ACC112 (cell line): ENCODE data around the gene SLC6A3.
"Not testable (repeated sequence)": the region's sequence is repeated elsewhere in the genome, so short reads cannot be mapped to it uniquely, and the experiment has no call there.

ENCODE experiments used
- H2AFZ ChIP-seq: fragments of 200-600 bp; sonication (generic); one replicate; pipeline ENCODE4 v1.6.0; 2017; ENCODE audit warnings: antibody characterized with exemption, low read length; ENCODE audit not compliant: unreplicated experiment
- H3K27ac ChIP-seq: fragments of 200-600 bp; sonication (generic); 2 replicates; pipeline ENCODE4 v1.5.1; 2014; ENCODE audit warnings: low read depth, mild to moderate bottlenecking, antibody characterized with exemption, low read length, moderate library complexity
- H3K27me3 ChIP-seq: fragments of 200-600 bp; sonication (generic); 2 replicates; pipeline ENCODE4 v1.6.1; 2014; ENCODE audit warnings: mild to moderate bottlenecking, antibody characterized with exemption, low read length, moderate library complexity, mixed read lengths; ENCODE audit not compliant: insufficient read depth
- H3K36me3 ChIP-seq: fragments of 200-600 bp; sonication (generic); 2 replicates; pipeline ENCODE4 v1.6.1; 2016; ENCODE audit warnings: mild to moderate bottlenecking, antibody characterized with exemption, low read length, moderate library complexity, mixed read lengths; ENCODE audit not compliant: insufficient read depth
- H3K4me1 ChIP-seq: fragments of 200-600 bp; sonication (generic); one replicate; pipeline ENCODE4 v1.6.1; 2016; ENCODE audit warnings: low read length, mixed read lengths; ENCODE audit not compliant: insufficient read depth, unreplicated experiment, control insufficient read depth
- H3K4me3 ChIP-seq: fragments of 200-600 bp; sonication (generic); 2 replicates; pipeline ENCODE4 v1.5.1; 2014; ENCODE audit warnings: mild to moderate bottlenecking, low read depth, low read length
- H3K79me2 ChIP-seq: fragments of 200-600 bp; sonication (generic); one replicate; pipeline ENCODE4 v1.6.0; 2016; ENCODE audit warnings: low read length; ENCODE audit not compliant: control insufficient read depth, unreplicated experiment, insufficient read depth

SLC6A3 gene

GRCh38 chr5:1431021-1431811 lies 14.0 kb downstream of the SLC6A3 start:
- Histone ChIP-seq H3K36me3 (no peaks in the 10 kb centered on the region), H3K27me3 (peaks cover 4% of the 10 kb centered on the region; the same call in 1 of the 2 replicates), H3K27ac (no peak overlapping the region), H3K79me2 (no peaks in the 10 kb centered on the region), H3K4me1 (no peaks in the 10 kb centered on the region), H2AFZ (no peak overlapping the region), H3K4me3 (no peak overlapping the region)

GRCh38 chr5:1430121-1430795 lies 15.0 kb downstream of the SLC6A3 start:
- Histone ChIP-seq H3K36me3 (no peaks in the 10 kb centered on the region), H3K27me3 (peaks cover 10% of the 10 kb centered on the region; the same call in 1 of the 2 replicates), H3K27ac (no peak overlapping the region), H2AFZ (no peak overlapping the region), H3K4me1 (no peaks in the 10 kb centered on the region), H3K4me3 (no peak overlapping the region), H3K79me2 (no peaks in the 10 kb centered on the region)

- Histone ChIP-seq H3K4me3 (no peak overlapping the region), H3K4me1 (no peaks in the 10 kb centered on the region), H2AFZ (no peak overlapping the region), H3K27me3 (peaks cover 13% of the 10 kb centered on the region; the same call in 1 of the 2 replicates), H3K27ac (no peak overlapping the region), H3K79me2 (no peaks in the 10 kb centered on the region), H3K36me3 (no peaks in the 10 kb centered on the region)
Observed at GRCh38 chr5:1429496-1429895, 15.7 kb downstream of the SLC6A3 start.

GRCh38 chr5:1429066-1429465 lies 16.2 kb downstream of the SLC6A3 start:
- Histone ChIP-seq H2AFZ (no peak overlapping the region), H3K27me3 (peaks cover 10% of the 10 kb centered on the region; the same call in 1 of the 2 replicates), H3K4me3 (no peak overlapping the region), H3K36me3 (no peaks in the 10 kb centered on the region), H3K27ac (no peak overlapping the region), H3K4me1 (no peaks in the 10 kb centered on the region), H3K79me2 (no peaks in the 10 kb centered on the region)

GRCh38 chr5:1428107-1428506 lies 17.1 kb downstream of the SLC6A3 start:
- Histone ChIP-seq H3K4me3 (no peak overlapping the region), H2AFZ (no peak overlapping the region), H3K27me3 (peaks cover 9% of the 10 kb centered on the region; the same call in 1 of the 2 replicates), H3K36me3 (no peaks in the 10 kb centered on the region), H3K79me2 (no peaks in the 10 kb centered on the region), H3K4me1 (no peaks in the 10 kb centered on the region), H3K27ac (no peak overlapping the region)

- Histone ChIP-seq H3K27me3 (peaks cover 9% of the 10 kb centered on the region; the same call in 1 of the 2 replicates), H3K4me3 (no peak overlapping the region), H2AFZ (no peak overlapping the region), H3K27ac (no peak overlapping the region), H3K79me2 (no peaks in the 10 kb centered on the region), H3K4me1 (peaks cover 7% of the 10 kb centered on the region), H3K36me3 (no peaks in the 10 kb centered on the region)
Observed at GRCh38 chr5:1424716-1425115, 20.5 kb downstream of the SLC6A3 start.

- Histone ChIP-seq H3K79me2 (no peaks in the 10 kb centered on the region), H3K4me3 (no peak overlapping the region), H3K27me3 (peaks cover 9% of the 10 kb centered on the region; the same call in 1 of the 2 replicates), H3K27ac (no peak overlapping the region), H3K4me1 (peaks cover 7% of the 10 kb centered on the region), H2AFZ (no peak overlapping the region), H3K36me3 (no peaks in the 10 kb centered on the region)
Observed at GRCh38 chr5:1423901-1424603, 21.2 kb downstream of the SLC6A3 start.

- H3K27me3 ChIP-seq, H3K79me2 ChIP-seq, H3K4me1 ChIP-seq, H3K27ac ChIP-seq, H3K4me3 ChIP-seq, H2AFZ ChIP-seq, H3K36me3 ChIP-seq: not testable (repeated sequence)
Observed at GRCh38 chr5:1422522-1422921, 22.7 kb downstream of the SLC6A3 start.

GRCh38 chr5:1421521-1422341 lies 23.5 kb downstream of the SLC6A3 start:
- no peaks in the 10 kb centered on the region for H3K36me3 ChIP-seq
- H3K27me3 ChIP-seq: peaks cover 9% of the 10 kb centered on the region; the same call in 1 of the 2 replicates
- no peak overlapping the region for H2AFZ ChIP-seq
- no peaks in the 10 kb centered on the region for H3K79me2 ChIP-seq
- peaks cover 7% of the 10 kb centered on the region for H3K4me1 ChIP-seq
- no peak overlapping the region for H3K27ac ChIP-seq
- no peak overlapping the region for H3K4me3 ChIP-seq
